HL-60 (cell line): ENCODE results near the gene NPAS2.

Source experiments
- DNase-seq, 2 experiments: peaks; one replicate each; pipeline ENCODE4 v3.0.0-alpha.2; 2010 to 2020; ENCODE audit warnings: low read depth in 1 of 2, low spot score in 1 of 2
- H3K27ac ChIP-seq: fragments of 250-450 bp; sonication (Bioruptor Pico); replicated peaks from 2 replicates; pipeline ENCODE4 v1.5.1; 2020; ENCODE audit warnings: mild to moderate bottlenecking, moderate library complexity
- H3K27me3 ChIP-seq: fragments of 250-450 bp; sonication (Bioruptor Pico); 2 replicates; pipeline ENCODE4 v1.5.1; 2021; ENCODE audit warnings: mild to moderate bottlenecking, moderate library complexity; ENCODE audit not compliant: insufficient read depth, poor library complexity, severe bottlenecking
- H3K4me3 ChIP-seq: replicated peaks from 2 replicates; pipeline ENCODE4 v1.5.1; 2011; ENCODE audit warnings: mild to moderate bottlenecking, control low read depth, low read length; ENCODE audit not compliant: insufficient read depth
- GABPA ChIP-seq: IDR thresholded peaks from 2 replicates; pipeline ENCODE4 v1.6.1; 2012; ENCODE audit warnings: low read depth
- POLR2AphosphoS5 ChIP-seq: IDR thresholded peaks from 2 replicates; pipeline ENCODE4 v1.6.1; 2012; ENCODE audit warnings: low read depth
- SPI1 ChIP-seq: IDR thresholded peaks from 2 replicates; pipeline ENCODE4 v1.6.1; 2012; ENCODE audit warnings: low read depth, mild to moderate bottlenecking, borderline replicate concordance
- TF ChIP-seq, protein P1 (sequence below): IDR thresholded peaks from one replicate; pipeline ENCODE4 v1.5.1; 2011; ENCODE audit warnings: low read length, control low read depth, inconsistent platforms; ENCODE audit not compliant: insufficient read depth
- TF ChIP-seq, protein P2 (sequence below): IDR thresholded peaks from 2 replicates; pipeline ENCODE4 v1.6.1; 2012; ENCODE audit warnings: low read depth; ENCODE audit not compliant: insufficient replicate concordance

NPAS2 gene

GRCh38 chr2:100776445-100776844 lies 43.5 kb upstream of the NPAS2 start:
- no peak for DNase-seq
- H3K27me3 ChIP-seq = peaks cover 5% of the 10 kb centered on the region
- TF ChIP-seq, protein P1, sequence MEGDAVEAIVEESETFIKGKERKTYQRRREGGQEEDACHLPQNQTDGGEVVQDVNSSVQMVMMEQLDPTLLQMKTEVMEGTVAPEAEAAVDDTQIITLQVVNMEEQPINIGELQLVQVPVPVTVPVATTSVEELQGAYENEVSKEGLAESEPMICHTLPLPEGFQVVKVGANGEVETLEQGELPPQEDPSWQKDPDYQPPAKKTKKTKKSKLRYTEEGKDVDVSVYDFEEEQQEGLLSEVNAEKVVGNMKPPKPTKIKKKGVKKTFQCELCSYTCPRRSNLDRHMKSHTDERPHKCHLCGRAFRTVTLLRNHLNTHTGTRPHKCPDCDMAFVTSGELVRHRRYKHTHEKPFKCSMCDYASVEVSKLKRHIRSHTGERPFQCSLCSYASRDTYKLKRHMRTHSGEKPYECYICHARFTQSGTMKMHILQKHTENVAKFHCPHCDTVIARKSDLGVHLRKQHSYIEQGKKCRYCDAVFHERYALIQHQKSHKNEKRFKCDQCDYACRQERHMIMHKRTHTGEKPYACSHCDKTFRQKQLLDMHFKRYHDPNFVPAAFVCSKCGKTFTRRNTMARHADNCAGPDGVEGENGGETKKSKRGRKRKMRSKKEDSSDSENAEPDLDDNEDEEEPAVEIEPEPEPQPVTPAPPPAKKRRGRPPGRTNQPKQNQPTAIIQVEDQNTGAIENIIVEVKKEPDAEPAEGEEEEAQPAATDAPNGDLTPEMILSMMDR = no peak
- no peak for TF ChIP-seq POLR2AphosphoS5
- no peak overlapping the region for H3K4me3 ChIP-seq
- no peak overlapping the region for H3K27ac ChIP-seq

GRCh38 chr2:100778637-100779450 lies 41.1 kb upstream of the NPAS2 start:
- H3K27me3 ChIP-seq = no peaks in the 10 kb centered on the region
- H3K4me3 ChIP-seq = no peak overlapping the region
- TF ChIP-seq, protein P2, sequence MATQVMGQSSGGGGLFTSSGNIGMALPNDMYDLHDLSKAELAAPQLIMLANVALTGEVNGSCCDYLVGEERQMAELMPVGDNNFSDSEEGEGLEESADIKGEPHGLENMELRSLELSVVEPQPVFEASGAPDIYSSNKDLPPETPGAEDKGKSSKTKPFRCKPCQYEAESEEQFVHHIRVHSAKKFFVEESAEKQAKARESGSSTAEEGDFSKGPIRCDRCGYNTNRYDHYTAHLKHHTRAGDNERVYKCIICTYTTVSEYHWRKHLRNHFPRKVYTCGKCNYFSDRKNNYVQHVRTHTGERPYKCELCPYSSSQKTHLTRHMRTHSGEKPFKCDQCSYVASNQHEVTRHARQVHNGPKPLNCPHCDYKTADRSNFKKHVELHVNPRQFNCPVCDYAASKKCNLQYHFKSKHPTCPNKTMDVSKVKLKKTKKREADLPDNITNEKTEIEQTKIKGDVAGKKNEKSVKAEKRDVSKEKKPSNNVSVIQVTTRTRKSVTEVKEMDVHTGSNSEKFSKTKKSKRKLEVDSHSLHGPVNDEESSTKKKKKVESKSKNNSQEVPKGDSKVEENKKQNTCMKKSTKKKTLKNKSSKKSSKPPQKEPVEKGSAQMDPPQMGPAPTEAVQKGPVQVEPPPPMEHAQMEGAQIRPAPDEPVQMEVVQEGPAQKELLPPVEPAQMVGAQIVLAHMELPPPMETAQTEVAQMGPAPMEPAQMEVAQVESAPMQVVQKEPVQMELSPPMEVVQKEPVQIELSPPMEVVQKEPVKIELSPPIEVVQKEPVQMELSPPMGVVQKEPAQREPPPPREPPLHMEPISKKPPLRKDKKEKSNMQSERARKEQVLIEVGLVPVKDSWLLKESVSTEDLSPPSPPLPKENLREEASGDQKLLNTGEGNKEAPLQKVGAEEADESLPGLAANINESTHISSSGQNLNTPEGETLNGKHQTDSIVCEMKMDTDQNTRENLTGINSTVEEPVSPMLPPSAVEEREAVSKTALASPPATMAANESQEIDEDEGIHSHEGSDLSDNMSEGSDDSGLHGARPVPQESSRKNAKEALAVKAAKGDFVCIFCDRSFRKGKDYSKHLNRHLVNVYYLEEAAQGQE = no peak
- TF ChIP-seq, protein P1 = no peak
- TF ChIP-seq POLR2AphosphoS5 (no peak), GABPA (no peak), SPI1 (no peak)
- no peak overlapping the region for H3K27ac ChIP-seq
- no peak for DNase-seq

DNA sequence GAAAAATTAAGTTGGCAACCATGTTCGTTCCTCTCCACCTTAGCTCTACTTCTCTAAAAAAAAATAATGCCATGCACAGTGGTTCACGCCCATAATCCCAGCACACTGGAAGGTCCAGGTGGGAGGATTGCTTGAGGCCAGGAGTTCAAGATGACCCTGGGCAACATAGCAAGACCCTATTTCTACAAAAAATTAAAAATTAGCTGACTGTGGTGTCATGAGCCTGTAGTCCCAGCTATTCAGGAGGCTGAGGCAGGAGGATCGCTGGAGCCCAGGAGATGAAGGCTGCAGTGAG lies 40.1 kb upstream of the NPAS2 start:
- TF ChIP-seq, protein P1 = no peak
- TF ChIP-seq SPI1 (no peak), POLR2AphosphoS5 (no peak), GABPA (no peak)
- TF ChIP-seq, protein P2 = no peak
- no peak for DNase-seq
- H3K4me3 ChIP-seq = no peak overlapping the region
- H3K27me3 ChIP-seq = no peaks in the 10 kb centered on the region
- H3K27ac ChIP-seq = no peak overlapping the region
